ENCODE data around the gene SSR2.

Gene SSR2

GRCh38 chr1:155971910-155972809, 48.6 kb downstream of the SSR2 start:
- no peak for DNase-seq

GRCh38 chr1:155970531-155971167, 50.1 kb downstream of the SSR2 start:
- no peak for DNase-seq

- DNase-seq: no peak
Observed at GRCh38 chr1:155969377-155969791, 51.4 kb downstream of the SSR2 start.

GRCh38 chr1:155968670-155969069, 52.1 kb downstream of the SSR2 start:
- no peak for DNase-seq

- no peak for DNase-seq
Observed at GRCh38 chr1:155968051-155968400, 52.7 kb downstream of the SSR2 start.

DNA sequence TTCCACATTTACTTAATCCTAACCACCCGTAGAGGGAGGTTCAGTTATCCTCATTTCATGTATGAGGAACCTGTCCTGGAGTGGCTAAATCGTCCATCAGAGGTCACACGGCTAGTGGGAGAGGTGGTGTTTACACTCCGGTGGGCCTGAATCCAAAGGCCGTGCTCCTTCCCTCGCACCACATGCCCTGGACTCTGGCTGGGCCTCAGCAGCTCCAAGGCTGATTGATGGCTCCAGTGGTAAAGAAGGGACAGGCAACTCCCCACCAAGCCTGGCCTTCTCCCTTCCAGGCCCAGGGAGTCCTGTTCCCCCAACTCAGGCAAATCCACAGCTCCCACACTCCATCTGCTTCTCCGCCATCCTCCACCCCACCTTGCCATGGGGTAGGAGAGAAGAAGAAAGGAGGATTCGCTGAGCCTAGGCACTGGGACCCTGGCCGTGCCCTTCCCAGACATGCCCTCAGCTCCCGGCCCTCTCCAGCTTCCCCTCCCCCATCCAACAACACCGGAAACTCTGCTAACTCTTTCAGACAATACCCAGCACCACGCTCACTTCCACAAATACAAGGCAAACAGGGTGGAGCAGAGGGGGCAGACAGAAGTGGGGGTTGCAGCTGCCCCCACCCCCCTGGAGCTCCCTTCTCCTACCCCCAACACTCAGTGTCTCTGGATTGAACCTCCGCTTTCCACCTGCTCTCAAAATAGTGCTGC, 53.3 kb downstream of the SSR2 start:
- no peak for DNase-seq

GRCh38 chr1:155966750-155967149, 54.0 kb downstream of the SSR2 start:
- DNase-seq: no peak

DNA sequence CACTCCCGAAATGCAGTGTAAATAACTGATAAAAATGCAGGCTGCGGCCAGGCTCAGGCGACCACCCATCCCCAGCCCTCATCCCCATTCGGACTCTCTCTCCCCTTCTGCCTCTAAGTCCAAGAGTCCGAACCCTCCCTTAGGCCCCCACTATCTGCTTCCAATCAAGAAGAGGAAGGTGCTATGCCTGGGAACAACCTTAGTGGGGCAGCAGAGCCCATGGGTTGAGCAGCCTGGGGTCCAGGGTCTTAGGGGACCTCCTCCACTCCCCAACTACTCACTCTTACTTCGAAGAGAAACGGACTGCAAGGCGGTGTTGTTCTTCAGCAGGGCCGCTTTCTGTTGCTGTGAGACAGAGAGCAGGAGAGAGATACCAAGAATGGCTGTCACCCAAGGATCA, 54.6 kb downstream of the SSR2 start:
- no peak for DNase-seq

DNA sequence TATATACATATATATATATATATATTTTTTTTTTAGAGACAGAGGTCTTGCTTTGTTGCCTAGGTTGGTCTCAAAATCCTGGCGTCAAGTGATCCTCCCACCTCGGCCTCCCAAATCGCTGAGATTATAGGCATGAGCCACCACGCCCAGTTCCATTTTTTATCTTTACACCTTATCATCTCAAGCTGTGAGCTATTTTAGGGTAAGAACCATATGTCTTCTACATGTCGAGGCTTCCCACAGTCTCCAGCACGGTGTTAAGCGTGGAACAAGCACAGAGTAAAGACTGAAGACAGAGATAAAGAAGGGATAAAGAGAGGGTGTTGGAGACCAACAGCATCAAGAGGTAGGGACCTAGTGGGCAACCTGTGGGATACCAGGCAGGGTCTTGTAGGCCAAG, 56.6 kb downstream of the SSR2 start:
- DNase-seq: no peak

DNA sequence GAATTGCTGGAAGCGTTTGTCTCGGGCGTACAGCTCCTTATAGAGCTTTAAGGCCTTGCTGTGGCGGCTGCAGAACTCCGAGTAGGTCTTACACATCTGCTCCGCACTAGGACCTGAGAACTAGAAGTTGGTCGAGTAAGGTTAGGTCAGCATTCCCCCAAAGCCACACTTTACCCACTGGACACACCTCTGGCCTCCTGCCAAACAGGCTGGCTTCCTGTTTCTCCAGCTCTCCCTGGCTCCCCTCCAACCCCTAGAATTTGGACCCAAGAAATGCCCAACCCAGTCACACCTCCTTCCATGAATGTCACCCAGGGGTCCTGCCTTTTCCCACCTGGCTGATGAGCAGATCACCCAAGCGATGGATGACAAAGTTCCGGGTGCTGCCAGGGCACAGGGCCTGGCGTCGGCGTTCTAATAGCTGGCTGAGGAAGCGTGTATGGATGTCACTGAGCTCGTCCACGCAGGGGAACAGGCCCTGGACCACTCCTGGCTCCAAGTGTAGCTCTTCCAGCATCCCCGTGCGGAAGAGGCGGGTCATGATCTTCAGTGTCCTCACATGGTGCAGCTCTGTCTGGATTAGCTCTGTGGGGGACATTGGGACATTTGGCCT, 58.0 kb downstream of the SSR2 start:
- no peak for DNase-seq

- no peak for DNase-seq
Observed at GRCh38 chr1:155961937-155962336, 58.8 kb downstream of the SSR2 start.

DNA sequence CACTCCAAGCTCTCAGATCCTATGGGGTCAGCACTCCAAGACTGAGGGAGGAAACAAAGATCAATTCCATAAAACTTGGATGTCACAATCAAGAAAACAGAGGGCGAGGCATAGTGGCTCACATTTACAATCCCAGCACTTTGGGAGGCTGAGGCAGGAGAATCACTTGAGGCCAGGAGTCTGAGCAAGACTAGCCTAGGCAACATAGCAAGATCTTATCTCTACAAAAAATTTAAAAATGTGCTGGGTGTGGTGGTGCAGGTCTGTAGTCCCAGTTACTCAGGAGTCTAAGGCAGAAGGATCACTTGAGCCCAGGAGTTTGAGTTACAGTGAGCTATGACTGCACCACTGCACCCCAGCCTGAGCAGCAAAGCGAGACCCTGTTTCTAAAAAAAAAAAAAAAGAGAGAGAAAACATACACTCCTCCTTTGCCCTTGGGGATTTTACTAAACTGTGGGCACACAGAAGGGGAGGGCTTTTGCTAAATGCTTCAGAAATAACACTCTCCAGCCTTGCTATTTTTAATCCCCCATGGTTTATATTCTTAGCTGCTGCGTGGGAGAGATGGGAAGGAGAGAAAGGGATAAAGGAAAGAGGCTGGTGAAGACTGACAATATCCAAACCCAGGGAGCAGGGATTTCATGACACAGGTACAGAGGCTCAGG, 60.5 kb downstream of the SSR2 start:
- no peak for DNase-seq

Data from activated effector memory CD4-positive, alpha-beta T cell treated with Interleukin-2 at 50 U/mL for 16 hours (primary cell).